BLaER1 treated with 17β-estradiol and CSF1 and Interleukin-3, amounts not matched to agents 10 nM and 100 nM (cell line): ENCODE results near the gene OR1F1.

Experiments used
- H3K27ac ChIP-seq, 11 experiments: shearing (Covaris generic); formaldehyde crosslinking; 2 replicates each; pipeline ENCODE4 v1.8.1; 2022
- H3K27me3 ChIP-seq, 11 experiments: shearing (Covaris generic); formaldehyde crosslinking; 2 replicates each; pipeline ENCODE4 v1.8.1; 2022
- H3K36me3 ChIP-seq, 11 experiments: shearing (Covaris generic); formaldehyde crosslinking; 2 replicates each; pipeline ENCODE4 v1.8.1; 2022
- H3K4me1 ChIP-seq, 10 experiments: shearing (Covaris generic); formaldehyde crosslinking; 2 replicates each; pipeline ENCODE4 v1.8.1; 2022
- H3K4me2 ChIP-seq, 11 experiments: shearing (Covaris generic); formaldehyde crosslinking; 2 replicates each; pipeline ENCODE4 v1.8.1; 2022
- H3K4me3 ChIP-seq, 10 experiments: shearing (Covaris generic); formaldehyde crosslinking; 2 replicates each; pipeline ENCODE4 v1.8.1; 2022
- H3K9ac ChIP-seq, 11 experiments: shearing (Covaris generic); formaldehyde crosslinking; 2 replicates each; pipeline ENCODE4 v1.8.1; 2022
- H3K9me3 ChIP-seq, 11 experiments: shearing (Covaris generic); formaldehyde crosslinking; replicated peaks in 1 of 11; 2 replicates each; pipeline ENCODE4 v1.8.1; 2022
- H4K20me1 ChIP-seq, 11 experiments: shearing (Covaris generic); formaldehyde crosslinking; 2 replicates each; pipeline ENCODE4 v1.8.1; 2022
- Cebpa-rat ChIP-seq, 11 experiments: shearing (Covaris generic); IDR thresholded peaks; 2 replicates each; pipeline ENCODE4 v1.8.1; 2022

OR1F1 gene

DNA sequence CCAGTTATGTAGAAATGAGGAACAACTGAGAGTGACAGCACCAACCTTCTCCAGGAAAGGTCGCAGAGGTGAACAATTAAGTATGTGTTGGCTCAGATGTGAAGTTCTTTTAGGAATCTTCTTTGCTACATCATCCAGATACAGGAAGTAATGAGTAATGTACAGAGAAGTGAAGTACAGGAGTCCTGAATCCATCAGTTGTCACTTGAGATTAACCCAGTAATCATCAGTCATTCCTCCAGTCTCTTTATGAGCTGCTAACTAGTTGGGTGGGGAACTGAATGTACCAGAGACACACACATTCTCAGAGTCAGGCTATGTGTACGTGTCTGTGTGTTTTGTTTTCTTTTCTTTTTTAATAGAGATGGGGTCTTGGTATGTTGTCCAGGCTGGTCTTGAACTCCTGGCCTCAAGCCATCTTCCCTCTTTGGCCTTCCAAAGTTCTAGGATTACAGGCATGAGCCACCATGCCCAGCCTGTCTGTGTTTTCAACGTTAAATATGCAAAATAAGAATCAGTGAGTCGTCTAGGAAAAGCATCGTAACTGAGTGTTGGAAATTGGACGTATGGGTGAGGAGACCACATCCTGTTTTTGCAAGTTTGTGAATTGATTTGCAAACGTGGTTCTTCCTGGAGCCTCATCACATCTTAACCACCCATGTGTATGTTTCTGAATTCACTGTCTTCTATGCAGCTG, 27.0 kb downstream of the OR1F1 start:
- H4K20me1 ChIP-seq: no peaks in the 10 kb centered on the region
- H3K27me3 ChIP-seq: no peaks in the 10 kb centered on the region
- H3K9me3 ChIP-seq: peaks cover 26 to 79% (median 47%) of the 10 kb centered on the region in 11 experiments
- TF ChIP-seq Cebpa-rat (IDR thresholded peaks at IDR 0.05): peak in 8 of 11 experiments; percentile 8 to 72 (median 48); a peak in 7 of 22 replicates
- peak overlapping the region in 10 of 11 experiments; percentile 9 to 72 (median 60); a peak in 14 of 22 replicates for H3K9ac ChIP-seq
- peak overlapping the region in 2 of 10 experiments; percentile 9 to 16; a peak in 2 of 20 replicates for H3K4me3 ChIP-seq
- peak overlapping the region; percentile 26 to 90 (median 81); a peak in 21 of 22 replicates for H3K27ac ChIP-seq
- H3K4me1 ChIP-seq: peaks cover 23 to 42% (median 33%) of the 10 kb centered on the region in 10 experiments
- H3K36me3 ChIP-seq: no peaks in the 10 kb centered on the region; a peak in 1 of 22 replicates
- peak overlapping the region; percentile 56 to 76 (median 69) for H3K4me2 ChIP-seq

GRCh38 chr16:3215601-3216262, 27.7 kb downstream of the OR1F1 start:
- Histone ChIP-seq H3K9me3 (peaks cover 33 to 83% (median 54%) of the 10 kb centered on the region in 11 experiments), H3K27ac (peak overlapping the region in 10 of 11 experiments; percentile 54 to 90 (median 82); a peak in 19 of 22 replicates), H3K4me1 (peaks cover 23 to 42% (median 33%) of the 10 kb centered on the region in 10 experiments), H3K4me3 (peak overlapping the region in 1 of 10 experiments; percentile 16; a peak in 2 of 20 replicates), H4K20me1 (no peaks in the 10 kb centered on the region), H3K36me3 (peaks cover 0 to 4% (median 2%) of the 10 kb centered on the region in 11 experiments; a peak in 10 of 22 replicates), H3K27me3 (no peaks in the 10 kb centered on the region), H3K9ac (peak overlapping the region in 8 of 11 experiments; percentile 49 to 72 (median 63); a peak in 14 of 22 replicates), H3K4me2 (peak overlapping the region; percentile 56 to 76 (median 69))
- TF ChIP-seq Cebpa-rat (IDR thresholded peaks at IDR 0.05): peak in 1 of 11 experiments; percentile 10; a peak in 2 of 22 replicates

- TF ChIP-seq Cebpa-rat (IDR thresholded peaks at IDR 0.05): no peak
- H3K9ac ChIP-seq: peak overlapping the region in 8 of 11 experiments; percentile 49 to 72 (median 63); a peak in 10 of 22 replicates
- peak overlapping the region in 1 of 10 experiments; percentile 16; a peak in 1 of 20 replicates for H3K4me3 ChIP-seq
- peaks cover 3 to 9% (median 7%) of the 10 kb centered on the region in 11 experiments; a peak in 21 of 22 replicates for H3K36me3 ChIP-seq
- H3K27me3 ChIP-seq: no peaks in the 10 kb centered on the region
- peak overlapping the region; percentile 56 to 76 (median 69); a peak in 20 of 22 replicates for H3K4me2 ChIP-seq
- no peaks in the 10 kb centered on the region for H4K20me1 ChIP-seq
- peaks cover 23 to 42% (median 33%) of the 10 kb centered on the region in 10 experiments for H3K4me1 ChIP-seq
- peaks cover 38 to 87% (median 59%) of the 10 kb centered on the region in 11 experiments for H3K9me3 ChIP-seq
- H3K27ac ChIP-seq: peak overlapping the region in 10 of 11 experiments; percentile 54 to 90 (median 82); a peak in 19 of 22 replicates
Observed at GRCh38 chr16:3216263-3216640, 28.2 kb downstream of the OR1F1 start.

DNA sequence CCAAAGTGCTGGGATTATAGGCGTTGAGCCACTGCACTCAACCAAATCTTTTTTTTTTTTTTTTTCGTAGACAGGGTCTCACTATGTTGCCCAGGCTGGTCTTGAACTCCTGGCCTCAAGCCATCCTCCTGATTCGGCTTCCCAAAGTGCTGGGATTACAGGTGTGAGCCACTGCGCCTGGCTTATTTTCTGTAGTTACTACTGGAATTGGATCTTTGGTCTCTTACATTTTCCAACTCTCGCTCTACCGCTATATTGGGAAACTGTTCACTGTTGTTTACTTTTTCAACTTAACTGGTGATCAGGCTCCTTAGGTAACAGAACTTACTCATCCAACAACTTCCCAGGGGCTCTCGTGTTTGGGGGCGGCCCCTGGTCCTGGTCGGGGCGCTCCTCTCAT, 32.8 kb downstream of the OR1F1 start:
- Histone ChIP-seq H3K9me3 (peaks cover 66 to 100% (median 89%) of the 10 kb centered on the region in 11 experiments), H3K36me3 (peaks cover 47 to 55% (median 53%) of the 10 kb centered on the region in 11 experiments), H3K4me2 (no peak overlapping the region), H4K20me1 (no peaks in the 10 kb centered on the region), H3K4me1 (peaks cover 9 to 24% (median 18%) of the 10 kb centered on the region in 10 experiments), H3K4me3 (peak overlapping the region in 2 of 10 experiments; percentile 11 to 12; a peak in 1 of 20 replicates), H3K27ac (no peak overlapping the region), H3K27me3 (no peaks in the 10 kb centered on the region; a peak in 1 of 22 replicates), H3K9ac (no peak overlapping the region)
- no peak for TF ChIP-seq Cebpa-rat (IDR thresholded peaks at IDR 0.05)

DNA sequence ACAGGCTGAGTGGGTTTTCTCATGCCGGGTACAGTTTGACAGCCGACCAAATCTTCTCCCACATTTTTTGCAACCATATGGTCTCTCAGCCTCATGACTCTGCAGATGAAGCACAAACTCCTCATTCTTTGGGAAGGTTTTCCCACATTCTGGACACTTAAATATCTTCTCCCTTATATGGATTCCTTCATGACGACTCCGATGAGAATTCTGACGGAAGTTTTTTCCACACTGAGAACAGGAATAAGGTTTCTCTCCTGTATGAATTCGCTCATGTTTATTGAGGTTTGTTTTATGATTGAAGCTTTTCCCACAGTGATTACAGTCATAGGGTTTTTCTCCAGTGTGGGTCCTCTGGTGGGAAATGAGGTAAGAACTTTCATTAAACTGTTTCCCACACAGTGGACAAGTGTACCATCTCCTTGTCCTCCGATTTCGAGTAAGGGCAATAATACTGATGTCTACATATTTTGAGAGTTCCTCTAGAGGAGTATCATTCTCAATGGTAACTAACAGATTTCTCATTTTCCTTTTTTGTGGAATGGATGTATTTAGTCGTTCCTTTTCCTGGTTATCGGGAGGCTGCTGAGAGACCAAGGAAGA, 36.0 kb downstream of the OR1F1 start:
- Histone ChIP-seq H3K36me3 (peaks cover 79 to 87% (median 84%) of the 10 kb centered on the region in 11 experiments), H3K9me3 (peaks cover 94 to 100% (median 99%) of the 10 kb centered on the region in 11 experiments)
- no peak for TF ChIP-seq Cebpa-rat (IDR thresholded peaks at IDR 0.05)

DNA sequence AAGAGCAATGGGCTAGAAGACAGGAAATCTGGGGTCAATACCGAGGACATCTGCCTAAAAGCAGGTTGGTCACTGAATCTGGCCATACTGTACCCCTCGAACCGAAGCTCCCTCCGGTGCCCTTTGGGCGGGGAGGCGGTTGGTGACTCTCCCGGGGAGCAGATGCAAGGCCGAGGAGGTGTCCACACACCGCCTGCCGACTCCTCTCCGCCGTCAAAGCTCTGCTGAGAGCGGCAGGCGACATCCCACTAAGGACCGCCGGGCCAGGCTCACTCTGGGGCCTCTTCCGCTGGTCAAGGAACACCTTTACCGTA, 46.5 kb downstream of the OR1F1 start:
- Histone ChIP-seq H3K27me3 (no peaks in the 10 kb centered on the region), H3K36me3 (peaks cover 35 to 42% (median 41%) of the 10 kb centered on the region in 11 experiments), H3K9ac (peak overlapping the region; percentile 88 to 99 (median 91)), H3K27ac (peak overlapping the region; percentile 83 to 99 (median 94)), H3K4me2 (peak overlapping the region; percentile 84 to 100 (median 93)), H3K9me3 (peaks cover 32 to 54% (median 44%) of the 10 kb centered on the region in 11 experiments), H4K20me1 (no peaks in the 10 kb centered on the region; a peak in 1 of 22 replicates), H3K4me3 (peak overlapping the region; percentile 66 to 93 (median 82)), H3K4me1 (peaks cover 11 to 22% (median 15%) of the 10 kb centered on the region in 10 experiments)
- TF ChIP-seq Cebpa-rat (IDR thresholded peaks at IDR 0.05): no peak

More for the DNA sequence above, 36.0 kb downstream of the OR1F1 start:
- Histone ChIP-seq H3K27me3 (no peaks in the 10 kb centered on the region; a peak in 1 of 22 replicates), H3K4me3 (peak overlapping the region; percentile 12 to 53 (median 30); a peak in 17 of 20 replicates), H3K4me1 (no peaks in the 10 kb centered on the region), H4K20me1 (no peaks in the 10 kb centered on the region), H3K9ac (no peak overlapping the region), H3K27ac (no peak overlapping the region), H3K4me2 (no peak overlapping the region)

DNA sequence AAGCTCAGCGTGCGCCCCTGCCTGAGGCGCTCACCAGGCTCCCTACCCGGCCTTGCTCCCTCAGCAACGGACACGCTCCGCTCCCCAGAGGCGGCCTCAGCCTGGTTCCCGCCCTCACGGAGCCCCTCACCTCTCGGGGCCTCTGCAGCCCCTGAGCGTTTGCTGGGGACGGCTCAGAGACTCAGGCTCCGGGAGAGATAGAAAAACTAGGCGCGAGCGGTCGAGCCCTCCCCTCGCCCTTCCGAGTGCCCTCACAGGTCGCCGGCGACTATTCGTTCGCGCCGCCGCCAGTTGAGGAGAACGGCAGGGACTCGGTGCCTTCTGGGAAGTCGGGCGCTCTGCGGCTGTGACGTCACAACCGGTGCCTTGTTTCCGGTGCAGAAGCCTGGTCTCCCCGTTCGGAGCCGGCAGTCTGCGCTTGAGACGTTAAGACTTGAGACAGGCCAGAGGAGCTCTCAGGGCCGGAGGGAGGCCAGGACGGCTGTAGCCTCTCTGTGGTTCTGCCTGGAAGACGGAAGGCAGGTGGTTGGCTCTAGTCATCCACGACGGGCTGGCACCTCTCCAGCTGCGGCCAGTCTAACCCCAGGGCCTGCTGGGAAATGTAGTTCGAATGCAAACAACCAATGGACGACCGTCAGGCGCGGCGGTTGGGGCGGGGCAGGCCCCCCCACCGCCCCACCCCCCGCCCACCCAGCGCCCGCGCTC, 47.0 kb downstream of the OR1F1 start, which contains the start of gene ZNF200:
Gene ZNF200, minus strand, starts transcription at position 302 of the 705 bp plus-strand sequence. CDS start 1,403 bp downstream, outside the sequence.
- Histone ChIP-seq H3K4me2 (peak within 1 kb of the TSS; percentile 84 to 100 (median 93)), H3K27me3 (no peaks in the 10 kb centered on the region), H3K36me3 (peaks cover 30 to 37% (median 36%) of the 10 kb centered on the region in 11 experiments), H4K20me1 (no peaks in the 10 kb centered on the region; a peak in 1 of 22 replicates), H3K4me1 (peaks cover 11 to 22% (median 15%) of the 10 kb centered on the region in 10 experiments), H3K9me3 (peaks cover 27 to 49% (median 39%) of the 10 kb centered on the region in 11 experiments), H3K4me3 (peak within 1 kb of the TSS; percentile 66 to 93 (median 82)), H3K27ac (peak within 1 kb of the TSS; percentile 83 to 99 (median 94)), H3K9ac (peak within 1 kb of the TSS; percentile 88 to 99 (median 91))
- TF ChIP-seq Cebpa-rat (IDR thresholded peaks at IDR 0.05): no peak
